Left kidney (tissue), 8 donors: ENCODE measurements around the gene FGF7. TPM values are rescaled to one million over a fixed set of nuclear protein-coding genes. Genes with fewer than 3 reads are reported as not detected.
"Not testable (repeated sequence)": the region's sequence is repeated elsewhere in the genome, so short reads cannot be mapped to it uniquely, and the experiment has no call there.

Experiments used
- DNase-seq: peaks from one replicate; pipeline ENCODE4 v3.0.0-alpha.2; 2013
- long read RNA-seq, 8 donors: transcript quantifications; one replicate each; lab custom pipeline, GENCODE V29; 2026
- polyA plus RNA-seq: library from polyadenylated mRNA; unstranded; fragments of 120-200 nt; gene quantifications from one replicate; pipeline ENCODE4 v1.2.1, GENCODE V29; 2013; ENCODE audit not compliant: insufficient read length

FGF7 gene, protein sequence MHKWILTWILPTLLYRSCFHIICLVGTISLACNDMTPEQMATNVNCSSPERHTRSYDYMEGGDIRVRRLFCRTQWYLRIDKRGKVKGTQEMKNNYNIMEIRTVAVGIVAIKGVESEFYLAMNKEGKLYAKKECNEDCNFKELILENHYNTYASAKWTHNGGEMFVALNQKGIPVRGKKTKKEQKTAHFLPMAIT
- polyA plus RNA-seq: 18.8 TPM
- long read RNA-seq, donor 1, full-length matches to known transcripts: 9 of 9 reads
- long read RNA-seq, donor 1, partial matches to known transcripts: 0 of 9 reads
- long read RNA-seq, donor 1, other reads (novel, unspliced or antisense): 0 of 9 reads
- long read RNA-seq, donor 2, full-length matches to known transcripts: 15 of 15 reads
- long read RNA-seq, donor 2, partial matches to known transcripts: 0 of 15 reads
- long read RNA-seq, donor 2, other reads (novel, unspliced or antisense): 0 of 15 reads
- long read RNA-seq, donor 3, full-length matches to known transcripts: 6 of 6 reads
- long read RNA-seq, donor 3, partial matches to known transcripts: 0 of 6 reads
- long read RNA-seq, donor 3, other reads (novel, unspliced or antisense): 0 of 6 reads
- long read RNA-seq, donor 4: 0 reads
- long read RNA-seq, donor 5, full-length matches to known transcripts: 9 of 9 reads
- long read RNA-seq, donor 5, partial matches to known transcripts: 0 of 9 reads
- long read RNA-seq, donor 5, other reads (novel, unspliced or antisense): 0 of 9 reads
- long read RNA-seq, donor 6, full-length matches to known transcripts: 11 of 11 reads
- long read RNA-seq, donor 6, partial matches to known transcripts: 0 of 11 reads
- long read RNA-seq, donor 6, other reads (novel, unspliced or antisense): 0 of 11 reads
- long read RNA-seq, donor 7, full-length matches to known transcripts: 18 of 32 reads
- long read RNA-seq, donor 7, partial matches to known transcripts: 14 of 32 reads
- long read RNA-seq, donor 7, other reads (novel, unspliced or antisense): 0 of 32 reads
- long read RNA-seq, donor 8, full-length matches to known transcripts: 5 of 5 reads
- long read RNA-seq, donor 8, partial matches to known transcripts: 0 of 5 reads
- long read RNA-seq, donor 8, other reads (novel, unspliced or antisense): 0 of 5 reads

DNA sequence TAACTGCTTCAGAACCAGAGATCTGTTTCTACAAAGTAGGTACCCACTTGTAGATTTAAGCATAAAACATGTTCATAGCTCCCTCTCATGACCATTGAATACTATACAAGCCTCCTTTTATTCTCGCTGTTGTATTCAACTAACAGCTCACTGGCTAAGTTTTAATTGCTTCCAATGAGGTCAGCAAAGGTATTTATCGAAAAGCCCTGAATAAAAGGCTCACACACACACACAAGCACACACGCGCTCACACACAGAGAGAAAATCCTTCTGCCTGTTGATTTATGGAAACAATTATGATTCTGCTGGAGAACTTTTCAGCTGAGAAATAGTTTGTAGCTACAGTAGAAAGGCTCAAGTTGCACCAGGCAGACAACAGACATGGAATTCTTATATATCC lies at the start of gene FGF7:
TSS of gene FGF7 (plus strand) at position 222 of the 400 bp plus-strand sequence. CDS start 1,056 bp downstream, outside the sequence.
- DNase-seq: peak; percentile 46

DNA sequence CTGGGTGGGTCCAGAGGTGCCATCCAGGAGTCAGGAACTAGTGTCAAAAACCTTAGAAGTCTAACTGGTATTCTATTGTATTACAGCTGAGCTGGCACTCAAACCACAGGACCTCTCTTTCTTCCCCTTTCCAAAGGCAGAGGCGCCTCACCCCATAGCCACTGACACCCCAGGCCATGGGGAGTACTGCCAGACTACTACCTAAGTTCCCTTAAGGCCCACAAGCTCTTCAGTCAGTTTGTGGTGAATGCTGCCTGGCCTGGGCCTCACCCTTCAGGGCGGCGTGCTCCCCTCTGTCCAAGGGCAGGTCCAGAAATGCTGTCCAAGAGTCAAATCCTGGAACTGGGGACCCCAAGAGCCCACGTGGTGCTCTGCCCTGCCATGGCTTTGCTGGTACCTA lies 43.0 kb upstream of the FGF7 start:
- no peak for DNase-seq

DNA sequence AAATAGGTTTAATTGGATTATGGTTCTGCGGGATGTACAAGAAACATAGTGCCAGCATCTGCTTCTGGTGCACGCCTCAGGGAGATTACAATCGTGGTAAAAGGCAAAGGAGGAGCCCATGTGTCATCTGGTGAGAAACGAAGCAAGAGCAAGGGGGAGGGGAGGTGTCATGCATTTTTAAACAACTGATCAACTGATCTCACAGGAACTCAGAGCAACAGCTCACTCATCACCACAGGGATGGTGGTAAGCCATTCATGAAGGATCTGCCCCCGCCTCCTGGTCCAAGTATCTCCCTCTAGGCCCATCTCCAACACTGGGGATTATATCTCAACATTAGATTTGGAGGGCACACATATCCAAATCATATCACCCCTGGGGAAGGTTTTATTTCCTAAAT lies 42.1 kb upstream of the FGF7 start:
- DNase-seq: no peak

DNA sequence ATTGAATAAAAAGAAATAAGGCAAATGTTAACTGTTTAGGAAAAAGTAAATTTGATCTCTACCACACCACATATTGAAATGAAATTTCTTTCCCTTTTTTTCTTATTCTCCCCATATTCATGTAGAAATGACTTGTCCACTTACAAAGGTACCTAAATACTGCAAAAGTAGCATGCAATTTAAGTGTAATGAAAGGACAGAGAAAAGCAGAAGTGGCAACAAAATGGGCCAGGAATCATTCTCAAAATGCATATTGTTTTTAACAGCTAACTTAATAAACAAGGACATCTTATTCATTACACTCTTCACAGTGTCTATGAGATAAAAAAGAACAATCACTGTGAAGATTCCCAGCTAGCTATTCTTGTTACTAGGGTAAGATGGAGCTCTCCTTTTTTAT lies 40.6 kb upstream of the FGF7 start:
- DNase-seq: no peak

DNA sequence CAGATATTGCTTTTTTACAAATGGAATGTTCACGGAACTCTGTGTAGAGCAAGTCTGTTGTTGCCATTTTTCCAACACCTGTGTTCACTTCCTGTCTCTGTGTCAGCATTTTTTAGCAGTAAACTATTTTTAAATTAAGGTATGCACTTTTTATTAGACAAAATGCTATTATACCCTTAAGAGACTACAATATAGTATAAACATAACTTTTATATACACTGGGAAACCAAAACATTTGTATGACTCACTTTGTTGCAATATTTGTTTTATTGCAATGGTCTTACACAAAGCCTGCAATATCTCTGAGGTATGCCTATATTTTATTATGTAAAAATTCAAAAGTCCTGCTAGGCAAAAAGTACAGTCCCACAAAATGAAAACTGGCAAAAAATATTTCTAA lies 39.8 kb upstream of the FGF7 start:
- no peak for DNase-seq

DNA sequence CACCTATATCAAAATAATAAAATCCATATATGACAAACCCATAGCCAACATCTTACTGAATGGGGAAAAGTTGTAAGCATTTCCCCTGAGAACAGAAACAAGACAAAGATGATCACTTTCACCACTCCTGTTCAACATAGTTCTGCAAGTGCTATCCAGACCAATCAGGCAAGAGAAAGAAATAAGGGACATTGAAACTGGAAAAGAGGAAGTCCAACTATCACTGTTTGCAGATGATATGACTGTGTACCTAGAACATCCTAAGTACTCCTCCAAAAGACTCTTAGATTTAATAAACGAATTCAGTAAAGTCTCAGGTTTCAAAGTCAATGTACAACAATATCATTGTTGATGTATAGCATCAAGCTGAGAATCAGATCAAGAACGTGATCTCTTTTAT lies 35.6 kb upstream of the FGF7 start:
- DNase-seq: no peak

DNA sequence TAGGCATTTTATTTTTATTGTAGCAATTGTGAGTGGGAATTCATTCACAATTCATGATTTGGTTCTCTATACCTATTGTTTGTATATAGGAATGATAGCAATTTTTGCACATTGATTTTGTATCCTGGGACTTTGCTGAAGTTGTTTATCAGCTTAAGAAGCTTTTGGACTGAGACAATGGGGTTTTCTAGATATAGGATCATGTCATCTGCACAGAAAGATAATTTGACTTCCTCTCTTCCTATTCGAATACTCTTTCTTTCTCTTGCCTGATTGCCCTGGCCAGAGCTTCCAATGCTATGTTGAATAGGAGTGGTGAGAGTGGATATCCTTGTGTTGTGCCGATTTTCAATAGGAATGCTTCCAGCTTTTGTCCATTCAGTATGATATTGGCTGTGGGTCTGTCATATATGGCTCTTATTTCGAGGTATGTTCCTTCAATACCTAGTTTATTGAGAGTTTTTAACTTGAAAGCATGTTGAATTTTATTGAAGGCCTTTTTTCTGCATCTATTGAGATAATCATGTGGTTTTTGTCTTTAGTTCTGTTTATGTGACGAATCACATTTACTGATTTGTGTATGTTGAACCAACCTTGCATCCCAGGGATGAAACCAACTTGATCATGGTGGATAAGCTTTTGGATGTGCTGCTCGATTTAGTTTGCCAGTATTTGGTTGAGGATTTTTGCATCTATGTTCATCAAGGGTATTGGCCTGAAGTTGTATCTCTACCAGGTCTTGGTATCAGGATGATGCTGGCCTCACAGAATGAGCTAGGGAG lies 20.3 kb upstream of the FGF7 start:
- not testable (repeated sequence) for DNase-seq

DNA sequence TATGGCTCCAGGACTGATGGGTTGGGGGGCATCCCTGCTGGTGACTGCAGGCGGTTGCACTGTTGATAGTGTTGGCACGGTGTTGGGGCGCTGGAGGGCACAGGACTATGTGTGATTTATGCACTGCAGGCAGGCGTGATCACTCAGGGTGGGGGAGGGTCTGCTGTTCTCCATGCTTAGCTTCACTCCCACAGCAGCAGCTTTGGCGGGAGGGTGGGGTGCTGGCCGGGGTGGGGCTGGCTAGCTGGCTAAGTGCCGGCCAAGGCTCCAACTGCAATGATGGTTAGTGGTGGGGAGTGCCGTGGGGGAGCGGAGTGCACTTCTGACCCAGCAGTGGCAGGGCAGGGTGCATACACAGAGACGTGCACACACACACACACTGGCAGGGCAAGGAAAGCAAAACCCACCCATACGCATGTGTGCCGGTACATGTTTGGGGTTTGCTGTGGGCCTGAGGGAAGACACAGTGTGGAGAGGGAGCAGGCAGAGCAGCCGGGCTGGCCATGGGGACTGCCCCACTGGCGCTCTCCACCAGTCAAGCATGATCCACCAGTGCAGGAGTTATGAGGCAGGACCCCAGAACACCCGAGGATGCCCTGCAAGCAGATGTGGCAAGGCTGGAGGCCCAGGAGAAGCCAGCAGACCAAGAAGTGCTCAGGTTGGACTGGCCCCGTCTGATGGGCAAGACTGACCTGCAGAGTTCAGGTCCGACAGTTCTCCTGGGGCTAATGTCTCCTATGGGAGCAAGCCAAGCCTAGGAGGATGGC lies 16.5 kb upstream of the FGF7 start:
- DNase-seq: no peak

DNA sequence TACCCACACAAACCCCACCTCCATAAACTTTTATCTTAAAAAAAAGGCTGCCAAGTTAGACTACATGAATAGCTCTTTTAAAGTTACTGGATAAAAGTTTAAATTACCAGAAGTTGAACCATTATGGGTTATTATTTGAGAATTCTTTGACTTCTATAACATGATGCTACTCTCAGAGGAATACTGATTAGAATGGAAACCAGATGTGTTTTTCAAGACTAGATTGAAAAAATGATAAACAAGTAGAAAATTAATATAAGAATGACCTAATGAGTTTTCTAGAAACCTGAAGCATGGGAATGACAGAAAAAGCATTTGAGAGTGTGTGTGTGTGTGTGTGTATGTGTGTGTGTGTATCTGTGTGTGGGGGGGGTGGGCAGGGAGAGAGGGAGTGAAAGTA lies 12.4 kb upstream of the FGF7 start:
- no peak for DNase-seq

DNA sequence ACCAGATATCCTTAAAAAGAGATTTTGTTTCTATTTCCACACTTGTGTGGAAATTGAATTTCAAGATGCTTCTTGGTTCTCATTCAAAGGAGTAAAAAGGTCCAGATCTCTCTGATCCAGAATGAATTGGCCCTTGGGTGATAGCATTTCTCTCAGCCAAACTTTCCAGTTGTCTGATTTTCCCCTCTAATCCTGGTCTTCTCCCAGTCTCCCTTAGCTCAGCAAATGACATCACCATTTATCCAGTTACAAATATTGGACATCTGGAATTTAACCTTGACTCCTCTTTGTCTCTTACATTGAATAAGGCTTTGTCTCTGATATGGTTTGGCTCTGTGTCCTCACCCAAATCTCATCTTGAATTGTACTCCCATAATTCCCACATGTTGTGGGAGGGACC lies 10.2 kb upstream of the FGF7 start:
- DNase-seq: no peak

DNA sequence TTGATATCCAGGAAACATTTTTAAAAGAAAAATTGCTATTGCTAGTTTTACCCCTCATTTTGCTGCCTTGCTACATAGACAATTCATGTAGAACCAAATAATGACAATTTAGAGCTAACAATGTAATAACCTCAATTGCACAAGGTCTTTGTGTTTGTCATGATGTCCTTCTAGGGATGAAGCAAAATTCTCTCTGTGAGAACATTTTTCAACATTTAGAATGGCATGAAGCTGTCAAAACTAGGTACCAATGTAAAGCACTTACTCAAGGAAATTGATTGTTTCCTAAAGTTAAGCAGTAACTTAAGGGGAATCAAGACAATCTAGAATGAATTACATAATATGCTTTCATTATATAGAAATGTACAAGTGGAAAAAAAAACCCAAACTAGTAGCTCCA lies 7.9 kb upstream of the FGF7 start:
- DNase-seq: no peak

DNA sequence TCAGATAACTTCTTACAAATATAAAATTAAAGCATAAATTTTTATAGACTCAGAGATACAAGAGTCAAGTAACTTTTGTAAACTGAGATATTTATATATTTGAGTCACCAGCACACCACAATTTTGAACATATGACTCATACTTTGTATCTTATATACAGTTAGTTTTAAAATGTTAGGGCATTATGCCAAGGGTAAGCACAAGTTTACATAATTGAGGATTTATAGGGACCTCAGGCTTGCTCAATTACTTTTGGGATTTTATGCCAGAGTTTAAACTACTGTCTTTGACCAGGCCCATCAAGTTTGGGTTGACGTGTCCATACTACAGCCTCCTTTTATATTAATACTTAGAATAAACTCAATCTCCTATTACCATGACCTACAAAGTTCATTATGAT lies 7.4 kb upstream of the FGF7 start:
- no peak for DNase-seq

DNA sequence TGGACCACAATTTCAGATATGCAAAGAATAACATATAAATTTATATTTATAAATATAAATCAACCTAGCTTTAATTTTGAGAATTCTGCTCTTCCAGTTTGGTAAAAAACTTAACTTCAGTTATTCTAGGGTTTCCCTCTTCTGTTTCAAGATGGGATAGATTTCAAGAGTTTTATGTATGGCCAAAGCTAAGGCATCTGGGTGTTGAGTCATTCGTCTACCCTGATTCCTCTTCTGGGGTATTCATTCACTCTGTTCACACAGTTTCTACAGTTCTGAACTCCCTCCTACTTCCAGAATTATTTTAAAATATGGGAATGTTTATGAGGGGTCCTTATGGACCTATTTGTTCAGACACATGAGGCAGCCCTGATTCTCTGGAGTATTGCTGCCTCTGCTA lies 4.2 kb upstream of the FGF7 start:
- DNase-seq: no peak

DNA sequence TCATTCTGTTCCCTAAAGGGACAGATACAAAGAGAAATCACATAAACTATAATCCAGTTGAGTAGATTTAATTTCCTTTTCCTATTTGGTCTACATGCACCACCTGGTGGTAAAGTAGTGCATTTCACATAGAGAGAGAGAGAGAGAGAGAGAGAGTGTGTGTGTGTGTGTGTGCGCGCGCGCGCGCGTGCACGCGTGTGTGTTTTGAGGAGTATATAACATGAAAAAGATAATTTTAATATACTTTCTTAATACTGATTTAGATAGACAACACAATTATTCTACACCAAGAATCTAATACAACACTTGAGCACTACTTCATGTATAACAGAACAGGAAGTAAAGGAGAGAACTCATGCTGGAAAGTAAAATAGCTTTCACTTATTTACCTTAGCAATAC lies 1.1 kb upstream of the FGF7 start:
- peak; percentile 69 for DNase-seq

DNA sequence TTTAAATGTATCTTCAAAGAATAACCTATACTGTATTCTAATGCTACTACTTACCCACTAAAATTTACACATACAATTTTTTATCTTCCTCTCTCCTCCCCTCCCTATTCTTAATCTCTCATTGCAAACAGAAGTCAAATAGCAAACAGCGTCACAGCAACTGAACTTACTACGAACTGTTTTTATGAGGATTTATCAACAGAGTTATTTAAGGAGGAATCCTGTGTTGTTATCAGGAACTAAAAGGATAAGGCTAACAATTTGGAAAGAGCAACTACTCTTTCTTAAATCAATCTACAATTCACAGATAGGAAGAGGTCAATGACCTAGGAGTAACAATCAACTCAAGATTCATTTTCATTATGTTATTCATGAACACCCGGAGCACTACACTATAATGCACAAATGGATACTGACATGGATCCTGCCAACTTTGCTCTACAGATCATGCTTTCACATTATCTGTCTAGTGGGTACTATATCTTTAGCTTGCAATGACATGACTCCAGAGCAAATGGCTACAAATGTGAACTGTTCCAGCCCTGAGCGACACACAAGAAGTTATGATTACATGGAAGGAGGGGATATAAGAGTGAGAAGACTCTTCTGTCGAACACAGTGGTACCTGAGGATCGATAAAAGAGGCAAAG lies 984 bp downstream of the FGF7 start:
- DNase-seq: no peak

DNA sequence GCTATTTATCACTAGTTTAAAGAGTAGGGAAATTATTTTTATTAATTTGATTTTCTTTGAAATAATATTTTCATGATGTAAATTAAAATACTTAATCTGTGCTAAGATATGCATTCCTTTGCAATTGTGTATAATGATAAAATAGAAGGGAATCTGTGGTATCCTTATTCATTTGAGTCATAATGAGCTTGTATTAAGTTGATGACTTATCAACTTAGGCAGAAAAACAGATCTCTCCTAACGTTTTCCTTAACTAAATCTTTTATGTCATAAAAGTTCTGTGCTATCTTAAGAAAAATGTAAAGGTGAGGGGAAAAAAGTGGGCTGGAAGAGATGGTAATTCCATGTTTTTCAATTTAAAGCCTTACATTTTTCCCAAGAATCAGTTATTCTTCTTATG lies 1.9 kb downstream of the FGF7 start:
- no peak for DNase-seq

DNA sequence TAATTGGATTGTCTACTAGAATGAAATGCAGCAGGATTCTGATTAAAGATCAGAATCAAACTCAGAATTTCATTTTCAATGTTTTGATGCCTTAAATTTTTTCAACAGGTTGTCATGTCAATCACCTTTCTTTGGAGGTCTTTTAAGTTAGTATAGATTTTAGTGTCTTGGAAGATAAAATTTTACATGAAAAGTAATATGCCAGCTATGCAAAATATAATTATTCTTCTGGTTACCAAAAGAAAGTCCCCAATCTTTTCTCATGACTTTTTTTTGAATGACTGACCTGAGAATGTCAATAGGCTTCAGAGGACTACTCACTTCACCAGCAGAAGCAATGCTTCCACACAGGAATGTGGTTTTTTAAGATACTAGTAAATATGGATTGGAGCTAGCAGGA lies 4.3 kb downstream of the FGF7 start:
- DNase-seq: no peak

DNA sequence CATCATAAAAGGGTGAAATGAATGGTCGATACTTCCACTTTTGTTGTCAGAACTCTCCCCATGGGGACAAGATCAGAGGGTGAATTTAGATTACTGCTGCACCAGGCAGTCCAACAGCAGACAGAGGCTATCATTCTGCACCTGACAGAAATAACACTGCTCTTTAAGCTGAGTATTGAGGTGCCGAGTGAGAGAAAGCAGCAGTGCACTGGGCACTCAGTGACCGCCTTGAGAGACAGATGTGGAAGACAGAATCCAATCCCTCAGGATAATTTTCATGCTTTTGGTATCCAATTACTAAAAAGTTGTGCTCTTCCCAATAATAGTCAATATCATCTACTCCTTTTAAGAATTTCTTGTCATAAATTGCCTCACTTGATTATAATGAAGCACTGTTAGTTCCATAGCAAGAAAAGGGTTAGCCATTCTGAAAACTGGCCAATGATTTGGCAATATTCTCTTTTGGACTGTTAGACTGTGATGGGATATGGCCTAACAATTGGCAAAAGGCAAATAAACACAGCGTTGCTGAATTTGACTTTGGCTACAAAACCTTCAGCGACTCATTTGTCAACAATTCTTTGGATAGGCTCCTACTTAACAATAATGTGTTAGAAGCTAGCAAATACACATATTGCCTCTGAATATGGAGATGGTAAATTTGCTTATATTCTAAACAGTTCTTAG lies 5.5 kb downstream of the FGF7 start:
- DNase-seq: no peak

DNA sequence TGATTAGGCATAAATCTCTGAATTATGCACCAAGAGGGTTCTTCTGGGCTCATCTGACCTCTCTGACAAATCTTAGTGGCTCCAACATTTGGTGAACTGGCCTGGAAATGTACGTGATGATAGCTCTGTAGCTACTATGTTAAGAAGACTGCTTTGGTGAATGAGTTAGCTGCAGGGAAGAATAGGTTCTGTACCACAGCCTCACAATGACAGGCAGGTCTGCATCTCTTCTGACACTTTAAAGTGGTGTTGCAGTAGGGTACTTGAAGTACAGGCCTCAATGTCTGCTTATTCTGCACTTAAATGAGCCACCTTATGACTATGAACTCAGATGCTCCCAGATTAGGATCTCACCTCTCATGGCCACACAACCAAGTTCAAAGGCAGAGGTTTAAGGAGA lies 7.0 kb downstream of the FGF7 start:
- DNase-seq: no peak

DNA sequence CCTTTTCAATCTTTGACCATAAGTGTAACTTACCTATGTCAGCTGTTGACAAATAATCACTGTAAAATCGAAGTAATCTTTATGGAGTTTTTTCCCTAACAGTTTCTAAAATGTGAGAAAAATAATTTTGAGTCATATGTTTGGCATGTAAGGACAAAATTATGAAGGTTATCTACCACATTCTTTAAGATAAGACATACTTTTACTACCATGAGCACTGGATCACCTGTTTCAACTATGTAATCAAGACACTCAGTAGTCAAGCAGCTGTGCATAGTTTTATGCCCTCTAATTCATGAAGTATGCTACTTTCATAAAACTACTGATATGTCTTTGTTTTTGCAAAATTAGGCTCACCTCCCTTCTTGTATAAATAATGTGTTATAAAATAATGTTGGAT lies 12.1 kb downstream of the FGF7 start:
- DNase-seq: no peak
